ENCODE data around the gene CYB5D1. TPM values are rescaled to one million over a fixed set of nuclear protein-coding genes. Genes with fewer than 3 reads are reported as not detected.
"Not testable (repeated sequence)": the region's sequence is repeated elsewhere in the genome, so short reads cannot be mapped to it uniquely, and the experiment has no call there.

The CYB5D1 gene
- total RNA-seq, 1 donor from 2014 or later, result 6.1 TPM

DNA sequence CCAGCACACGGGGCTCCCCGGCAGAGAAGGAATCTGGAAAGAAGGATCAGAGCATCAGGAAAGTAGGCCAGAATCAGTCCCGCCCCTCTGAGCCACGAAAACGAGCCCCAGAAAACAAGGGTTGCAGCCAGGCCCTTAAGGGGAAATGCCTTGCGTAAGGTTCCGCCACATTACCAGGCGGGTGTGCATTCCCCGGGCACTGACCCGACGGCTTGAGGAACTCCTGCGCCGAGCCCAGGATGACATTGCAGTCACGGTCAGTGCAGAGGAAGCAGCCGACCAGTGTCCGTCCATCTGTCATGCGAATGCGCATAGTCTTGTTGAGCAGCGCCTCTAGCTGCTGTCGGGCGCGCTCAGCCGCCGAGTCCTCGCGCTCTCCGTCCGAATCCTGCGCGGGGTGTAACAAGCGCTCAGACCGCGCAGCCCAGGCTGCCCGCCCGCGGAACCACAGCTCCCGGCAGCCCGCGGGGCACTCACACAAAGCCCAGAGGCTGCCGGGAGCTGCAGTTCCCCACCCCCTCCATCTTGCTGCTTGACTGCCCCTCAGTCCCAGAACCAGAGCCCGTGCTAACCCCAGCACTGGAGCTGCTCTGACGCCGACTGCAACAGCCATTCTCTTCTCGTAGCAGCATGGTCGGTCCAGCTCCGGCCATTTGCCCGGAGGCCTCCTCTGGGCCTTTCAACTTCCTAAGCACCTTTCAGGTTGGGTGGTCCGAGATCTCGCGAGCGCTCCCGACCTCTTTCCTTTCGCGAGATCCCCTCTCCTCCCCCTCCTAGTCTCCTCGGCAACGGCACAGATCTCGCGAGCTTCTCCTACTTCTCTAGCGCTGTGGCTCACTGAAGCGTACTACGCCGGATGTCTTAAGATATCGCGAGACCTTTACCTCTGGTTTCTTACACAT is 741 bp upstream of the CYB5D1 start, which contains the start of gene NAA38:
NAA38 (minus strand) TSS at position 749 of the 902 bp plus-strand sequence; CDS start at position 653, 96 bp downstream.
- Mint-ChIP-seq H3K4me1 (peaks cover 6% of the 10 kb centered on the region), H3K36me3 (ENCODE audit: low read depth) (peaks cover 30% of the 10 kb centered on the region), H3K9me3 (no peaks in the 10 kb centered on the region), H3K27me3 (no peaks in the 10 kb centered on the region), H3K4me3 (no peak within 1 kb of the TSS), H3K27ac (no peak within 1 kb of the TSS)
- ATAC-seq (ENCODE audit: low read depth) (peak; percentile 83), DNase-seq (peak; percentile 88)
- TF ChIP-seq, protein P1, sequence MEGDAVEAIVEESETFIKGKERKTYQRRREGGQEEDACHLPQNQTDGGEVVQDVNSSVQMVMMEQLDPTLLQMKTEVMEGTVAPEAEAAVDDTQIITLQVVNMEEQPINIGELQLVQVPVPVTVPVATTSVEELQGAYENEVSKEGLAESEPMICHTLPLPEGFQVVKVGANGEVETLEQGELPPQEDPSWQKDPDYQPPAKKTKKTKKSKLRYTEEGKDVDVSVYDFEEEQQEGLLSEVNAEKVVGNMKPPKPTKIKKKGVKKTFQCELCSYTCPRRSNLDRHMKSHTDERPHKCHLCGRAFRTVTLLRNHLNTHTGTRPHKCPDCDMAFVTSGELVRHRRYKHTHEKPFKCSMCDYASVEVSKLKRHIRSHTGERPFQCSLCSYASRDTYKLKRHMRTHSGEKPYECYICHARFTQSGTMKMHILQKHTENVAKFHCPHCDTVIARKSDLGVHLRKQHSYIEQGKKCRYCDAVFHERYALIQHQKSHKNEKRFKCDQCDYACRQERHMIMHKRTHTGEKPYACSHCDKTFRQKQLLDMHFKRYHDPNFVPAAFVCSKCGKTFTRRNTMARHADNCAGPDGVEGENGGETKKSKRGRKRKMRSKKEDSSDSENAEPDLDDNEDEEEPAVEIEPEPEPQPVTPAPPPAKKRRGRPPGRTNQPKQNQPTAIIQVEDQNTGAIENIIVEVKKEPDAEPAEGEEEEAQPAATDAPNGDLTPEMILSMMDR (IDR thresholded peaks at IDR 0.05), result no peak
- intact Hi-C loops (cut with micrococcal nuclease), result loop anchor here (1.0 to 10.0 kb wide), 14 partner anchors 13 to 1205 kb away; partner anchors contain the start of genes C17orf100, CNTROB, FXR2 and KDM6B
- POLR2A ChIA-PET, result interaction anchor here (0.7 to 3.1 kb wide), 24 partner anchors 10 to 842 kb away, joined by 3 to 98 read pairs (median 4); partner anchors contain the start of genes CHRNB1, CNTROB, CTC1 and KDM6B
- CTCF ChIA-PET, result interaction anchor here (0.8 to 1.4 kb wide), 8 partner anchors 12 to 201 kb away, joined by 3 to 14 read pairs (median 4); no protein-coding TSS in a partner anchor

DNA sequence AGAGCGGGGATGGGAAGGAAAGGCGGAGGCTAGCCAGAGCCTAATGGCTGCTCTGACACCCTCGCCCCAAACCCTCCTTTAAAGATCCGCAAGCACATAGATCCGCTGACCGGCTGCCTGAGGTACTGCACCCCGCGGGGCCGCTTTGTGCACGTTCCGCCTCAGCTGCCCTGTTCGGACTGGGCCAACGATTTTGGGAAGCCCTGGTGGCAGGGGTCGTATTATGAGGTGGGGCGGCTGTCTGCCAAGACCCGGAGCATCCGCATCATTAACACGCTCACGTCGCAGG is 663 bp downstream of the CYB5D1 start:
- DNase-seq (no peak), ATAC-seq (ENCODE audit: low read depth) (no peak)
- no peak overlapping the region for H3K4me3 Mint-ChIP-seq
- no peaks in the 10 kb centered on the region for H3K27me3 Mint-ChIP-seq
- ChIA-PET CTCF (interaction anchor here (1.2 to 7.2 kb wide), 2 partner anchors 132 to 199 kb away, joined by 3 to 77 read pairs; no protein-coding TSS in a partner anchor), POLR2A (no interaction called here)
- intact Hi-C loops (cut with micrococcal nuclease), result loop anchor here (5.0 to 10.0 kb wide), 3 partner anchors 299 to 1206 kb away; partner anchors contain the start of genes C17orf100 and MED31
- H3K9me3 Mint-ChIP-seq, result no peaks in the 10 kb centered on the region
- peaks cover 10% of the 10 kb centered on the region for H3K4me1 Mint-ChIP-seq
- TF ChIP-seq, protein P1 (IDR thresholded peaks at IDR 0.05), result no peak
- no peak overlapping the region for H3K27ac Mint-ChIP-seq
- H3K36me3 Mint-ChIP-seq (ENCODE audit: low read depth), result peaks cover 23% of the 10 kb centered on the region

DNA sequence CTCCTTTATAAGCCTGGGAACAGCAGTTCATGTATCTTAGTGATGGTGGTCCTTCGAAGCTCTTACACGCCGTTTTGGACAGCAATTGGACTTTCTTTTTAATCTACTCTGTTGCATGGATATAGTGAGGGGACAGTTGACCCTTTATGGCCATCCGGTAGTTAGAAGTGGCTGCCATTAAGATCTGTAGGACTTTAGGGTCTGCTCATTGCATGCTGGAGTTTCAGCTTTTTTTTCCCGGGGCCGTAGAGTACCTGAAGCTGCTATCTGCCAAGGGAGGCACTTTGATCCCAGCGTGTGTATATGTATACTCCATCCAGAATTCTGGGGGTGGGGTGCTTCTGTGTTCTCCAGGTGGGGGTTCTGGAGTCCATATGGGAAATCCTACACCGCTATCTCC is 1.2 kb downstream of the CYB5D1 start:
- Mint-ChIP-seq H3K9me3 (no peaks in the 10 kb centered on the region), H3K4me1 (peaks cover 10% of the 10 kb centered on the region), H3K4me3 (no peak overlapping the region), H3K27ac (no peak overlapping the region), H3K27me3 (no peaks in the 10 kb centered on the region), H3K36me3 (ENCODE audit: low read depth) (peaks cover 19% of the 10 kb centered on the region)
- POLR2A ChIA-PET, result interaction anchor here (0.6 kb wide), 1 partner anchor 59 kb away, joined by 5 read pairs; no protein-coding TSS in a partner anchor
- DNase-seq, result no peak
- TF ChIP-seq, protein P1 (IDR thresholded peaks at IDR 0.05), result no peak
- intact Hi-C loops (cut with micrococcal nuclease), result loop anchor here (5.0 to 10.0 kb wide), 3 partner anchors 298 to 1207 kb away; partner anchors contain the start of genes C17orf100 and MED31
- ATAC-seq (ENCODE audit: low read depth), result no peak
- CTCF ChIA-PET, result interaction anchor here (1.2 to 7.2 kb wide), 2 partner anchors 131 to 199 kb away, joined by 3 to 77 read pairs; no protein-coding TSS in a partner anchor

DNA sequence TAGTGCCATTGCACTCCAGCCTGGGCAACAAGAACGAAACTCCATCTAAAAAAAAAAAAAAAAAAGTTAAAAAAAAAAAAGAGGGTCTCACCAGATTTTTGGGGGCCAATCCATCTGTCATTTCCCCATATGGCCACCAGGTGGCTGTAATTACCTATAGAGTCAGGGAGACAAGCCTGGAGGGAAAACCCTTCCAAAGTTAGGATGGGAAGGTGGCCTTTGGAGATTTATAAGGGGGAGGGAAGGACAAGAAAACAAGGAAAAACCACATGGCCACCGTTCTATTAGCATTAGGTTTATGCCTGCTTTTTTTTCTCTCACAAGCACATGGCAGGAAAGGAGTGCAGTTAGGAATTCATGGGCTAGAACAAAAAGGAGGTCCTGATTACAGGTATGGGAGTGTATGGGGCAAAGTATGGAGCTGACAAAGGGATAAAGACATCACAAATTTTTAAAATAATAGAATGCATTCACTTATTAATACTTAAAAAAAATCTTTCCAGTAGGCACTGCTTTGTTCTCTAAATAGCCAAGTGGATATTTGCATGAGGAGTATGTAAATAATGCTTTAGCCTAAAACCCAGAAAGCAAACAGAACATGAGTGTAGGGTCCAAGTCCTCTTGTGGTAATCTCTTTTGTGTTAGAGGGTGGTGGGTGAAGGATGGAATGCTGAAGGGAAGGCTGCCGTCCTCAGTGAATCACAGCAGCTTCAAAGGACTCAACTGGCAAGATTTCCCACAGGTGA is 5.1 kb downstream of the CYB5D1 start:
- CTCF ChIA-PET, result interaction anchor here (0.7 to 7.2 kb wide), 17 partner anchors 14 to 216 kb away, joined by 3 to 77 read pairs (median 5); partner anchors contain the start of genes KDM6B and RNF227
- POLR2A ChIA-PET, result interaction anchor here (0.6 to 0.7 kb wide), 4 partner anchors 41 to 360 kb away, joined by 3 to 8 read pairs (median 6); no protein-coding TSS in a partner anchor
- Mint-ChIP-seq H3K27ac (no peak overlapping the region), H3K9me3 (no peaks in the 10 kb centered on the region), H3K36me3 (ENCODE audit: low read depth) (peaks cover 22% of the 10 kb centered on the region), H3K4me3 (no peak overlapping the region), H3K27me3 (no peaks in the 10 kb centered on the region), H3K4me1 (peaks cover 11% of the 10 kb centered on the region)
- intact Hi-C loops (cut with micrococcal nuclease), result loop anchor here (1.0 kb wide), 5 partner anchors 24 to 194 kb away; no protein-coding TSS in a partner anchor
- TF ChIP-seq, protein P1 (IDR thresholded peaks at IDR 0.05), result peak; percentile 90
- DNase-seq (no peak), ATAC-seq (ENCODE audit: low read depth) (no peak)

DNA sequence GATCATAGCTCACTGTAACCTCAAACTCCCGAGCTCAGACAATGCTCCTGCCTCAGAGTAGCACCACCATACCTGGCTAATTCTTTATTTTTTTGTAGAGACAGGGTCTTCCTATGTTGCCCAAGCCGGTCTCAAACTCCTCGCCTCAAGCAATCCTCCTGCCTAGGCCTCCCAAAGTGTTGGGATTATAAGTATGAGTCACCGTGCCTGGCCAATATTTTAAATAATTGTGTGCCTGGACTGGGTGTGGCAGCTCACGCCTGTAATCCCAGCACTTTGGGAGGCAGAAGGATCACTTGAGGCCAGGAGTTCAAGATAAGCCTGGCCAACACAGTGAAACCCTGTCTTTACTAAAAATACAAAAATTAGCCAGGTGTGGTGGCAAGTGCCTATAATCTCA is 6.6 kb downstream of the CYB5D1 start:
- H3K4me1 Mint-ChIP-seq, result peaks cover 14% of the 10 kb centered on the region
- CTCF ChIA-PET, result interaction anchor here (0.7 to 7.2 kb wide), 8 partner anchors 33 to 193 kb away, joined by 3 to 77 read pairs (median 6); partner anchors contain the start of gene RNF227
- H3K27me3 Mint-ChIP-seq; H3K27ac Mint-ChIP-seq; intact Hi-C loops (cut with micrococcal nuclease); POLR2A ChIA-PET; H3K4me3 Mint-ChIP-seq; H3K9me3 Mint-ChIP-seq; DNase-seq; ATAC-seq (ENCODE audit: low read depth): not testable (repeated sequence)
- H3K36me3 Mint-ChIP-seq (ENCODE audit: low read depth), result peaks cover 23% of the 10 kb centered on the region

Measured in activated B cell treated with CpG ODN at 0.5 μM for 24 hours (primary cell).